NT2/D1 (cell line): Measurements from ENCODE around the gene S100A7.

Source experiments
- SUZ12 ChIP-seq: IDR thresholded peaks from 2 replicates; pipeline ENCODE4 v1.6.1; 2011; ENCODE audit not compliant: insufficient read length, insufficient read depth; ENCODE audit errors: extremely low read depth
- YY1 ChIP-seq: IDR thresholded peaks from 2 replicates; pipeline ENCODE4 v1.6.1; 2011; ENCODE audit not compliant: insufficient read length, insufficient read depth
- ZNF274 ChIP-seq: IDR thresholded peaks from 2 replicates; pipeline ENCODE4 v1.6.1; 2011; ENCODE audit warnings: mild to moderate bottlenecking, low read depth, low read length

- TF ChIP-seq YY1 (no peak), ZNF274 (no peak), SUZ12 (no peak)
Measured at GRCh38 chr1:153475282-153475681, 14.8 kb upstream of the S100A7 start.
